Astrocyte of the spinal cord (primary cell): Measurements from ENCODE around the gene RGS9BP.

Source experiments
- DNase-seq: peaks from one replicate; pipeline ENCODE4 v3.0.0; 2011; ENCODE audit warnings: low read depth, low spot score
- H3K4me3 ChIP-seq: 2 replicates; pipeline ENCODE4 v1.5.1; 2011; ENCODE audit warnings: low read depth, mild to moderate bottlenecking, low read length, moderate library complexity
- CTCF ChIP-seq: IDR thresholded peaks from 2 replicates; pipeline ENCODE4 v1.5.1; 2012; ENCODE audit warnings: low read depth, mild to moderate bottlenecking, low read length, inconsistent platforms
- in situ Hi-C: cut with HindIII; loops from 2 replicates; pipeline ENCODE4 v1.10.0; 2017; ENCODE audit warnings: low sequenced_read_pairs

RGS9BP gene

GRCh38 chr19:32675720-32676185, at the start of gene RGS9BP:
Gene RGS9BP, plus strand, starts transcription at chr19:32675848. Its CDS starts 416 bp downstream, at chr19:32676264.
- in situ Hi-C loops, result no loop called here
- no peak for TF ChIP-seq CTCF
- peak; percentile 59 for DNase-seq
- peak within 1 kb of the TSS; percentile 75 for H3K4me3 ChIP-seq

GRCh38 chr19:32626969-32627368, 48.7 kb upstream of the RGS9BP start:
- no peak for DNase-seq
- in situ Hi-C loops, result no loop called here
- no peak overlapping the region for H3K4me3 ChIP-seq
- TF ChIP-seq CTCF, result no peak

- no peak overlapping the region for H3K4me3 ChIP-seq
- DNase-seq, result no peak
- no peak for TF ChIP-seq CTCF
- in situ Hi-C loops, result no loop called here
Measured at GRCh38 chr19:32627714-32628270, 47.9 kb upstream of the RGS9BP start.

GRCh38 chr19:32630338-32630737, 45.3 kb upstream of the RGS9BP start:
- in situ Hi-C loops, result no loop called here
- DNase-seq, result no peak
- H3K4me3 ChIP-seq, result no peak overlapping the region
- TF ChIP-seq CTCF, result no peak

- DNase-seq, result no peak
- TF ChIP-seq CTCF, result no peak
- no peak overlapping the region for H3K4me3 ChIP-seq
- in situ Hi-C loops, result no loop called here
Measured at GRCh38 chr19:32631381-32631780, 44.3 kb upstream of the RGS9BP start.

GRCh38 chr19:32637480-32637879, 38.2 kb upstream of the RGS9BP start:
- no peak overlapping the region for H3K4me3 ChIP-seq
- no peak for TF ChIP-seq CTCF
- DNase-seq, result no peak
- in situ Hi-C loops, result no loop called here
